Upper lobe of left lung (tissue), 6 donors: ENCODE data around the gene BANP. TPM values are rescaled to one million over a fixed set of nuclear protein-coding genes. Genes with fewer than 3 reads are reported as not detected.
A peak's percentile ranks its signal among the peaks of the same experiment; 100 is the strongest.
"Not testable (repeated sequence)": the region's sequence is repeated elsewhere in the genome, so short reads cannot be mapped to it uniquely, and the experiment has no call there.

Source experiments
- ATAC-seq, 2 donors: fragments of 200-7000 bp; cut with Tn5 transposase; one replicate each; pipeline ENCODE4 v1.9.1; 2022; ENCODE audit warnings: mild to moderate bottlenecking in 2 of 2, moderate library complexity in 2 of 2; ENCODE audit not compliant: low FRiP score in 2 of 2
- DNase-seq, 2 donors: peaks; one replicate each; pipeline ENCODE4 v3.0.0-alpha.2; 2019 to 2020
- H3K27ac ChIP-seq, 4 donors: fragments of 200-600 bp; sonication (generic); one replicate each; pipeline ENCODE4 v1.5.1; 2016 to 2019
- H3K27me3 ChIP-seq, 4 donors: fragments of 200-600 bp; sonication (generic); one replicate each; pipeline ENCODE4 v1.5.1; 2017 to 2019
- H3K36me3 ChIP-seq, 4 donors: fragments of 200-600 bp; sonication (generic); one replicate each; pipeline ENCODE4 v1.5.1; 2016 to 2019
- H3K4me1 ChIP-seq, 4 donors: fragments of 200-600 bp; sonication (generic); one replicate each; pipeline ENCODE4 v1.5.1; 2018 to 2019
- H3K4me3 ChIP-seq, 4 donors: fragments of 200-600 bp; sonication (generic); one replicate each; pipeline ENCODE4 v1.5.1; 2017 to 2019; ENCODE audit warnings: mild to moderate bottlenecking in 2 of 4, moderate library complexity in 1 of 4
- H3K9me3 ChIP-seq, 4 donors: fragments of 200-600 bp; sonication (generic); one replicate each; pipeline ENCODE4 v1.5.1; 2018 to 2019
- EP300 ChIP-seq, 4 donors: sonication (generic); formaldehyde crosslinking; IDR thresholded peaks; one replicate each; pipeline ENCODE4 v1.5.1; 2017; ENCODE audit warnings: antibody characterized with exemption in 4 of 4, control low read depth in 2 of 4
- POLR2A ChIP-seq, 4 donors: fragments of 450-650 bp; IDR thresholded peaks; one replicate each; pipeline ENCODE4 v1.5.1; 2016 to 2017; ENCODE audit warnings: antibody characterized with exemption in 4 of 4, mild to moderate bottlenecking in 2 of 4
- POLR2AphosphoS5 ChIP-seq, 2 donors: sonication (generic); formaldehyde crosslinking; IDR thresholded peaks; one replicate each; pipeline ENCODE4 v1.5.1; 2017; ENCODE audit warnings: antibody characterized with exemption in 2 of 2
- WGBS, 2 donors: methylation state at CpG; one replicate each; pipeline ENCODE4 v1.1.5; 2017 to 2018; 5-methylcytosine and 5-hydroxymethylcytosine counted together
- total RNA-seq, 6 donors: library from RNA; depleted of rRNA in 4 of 6; stranded (reverse); fragments of >200 nt in 4 of 6; gene quantifications; one replicate each; pipeline versions ENCODE4 v1.1.0 to v1.2.1, GENCODE V29; 2016 to 2021
- TF ChIP-seq, protein P1 (sequence below), 6 experiments: fragments of 450-650 bp in 4 of 6; fragments of 200-600 bp in 2 of 6; sonication (generic) in 2 of 6; IDR thresholded peaks; one replicate each; pipeline ENCODE4 v1.5.1; 2016 to 2019; ENCODE audit warnings: antibody characterized with exemption in 6 of 6
- donor health status: DM: no; HTN: no; CAD: no; lungs with moderate emphysema.
- donor health status: DM: no; HTN: yes; CAD: no; lungs with severe emphysema.

Gene BANP
- total RNA-seq, 6 donors from 2014 or later, result 15.2 to 47.1 (median 24.4) TPM

DNA sequence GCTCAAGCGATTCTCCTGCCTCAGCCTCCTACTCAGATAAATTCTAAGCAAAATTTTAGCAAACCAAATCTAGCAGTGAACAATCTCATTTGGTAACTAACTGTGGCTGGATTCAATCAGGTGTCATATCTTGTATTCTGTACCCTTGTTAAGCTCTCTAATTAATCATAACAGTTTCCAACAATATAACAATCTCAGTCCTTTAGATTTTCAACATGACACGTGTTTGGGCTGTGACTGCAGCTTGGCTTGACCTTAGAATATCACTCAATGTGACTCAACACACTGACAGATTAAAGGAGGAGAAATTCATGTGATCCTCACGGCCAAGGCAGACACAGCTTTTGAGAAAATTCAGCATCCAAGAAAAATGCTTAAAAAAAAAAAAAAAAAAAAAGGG is 133.6 kb downstream of the BANP start:
- ATAC-seq (peak in 1 of 2 donors; percentile 26), DNase-seq (no peak)
- no peak overlapping the region for H3K27ac ChIP-seq
- no peaks in the 10 kb centered on the region for H3K4me1 ChIP-seq
- TF ChIP-seq, protein P1, sequence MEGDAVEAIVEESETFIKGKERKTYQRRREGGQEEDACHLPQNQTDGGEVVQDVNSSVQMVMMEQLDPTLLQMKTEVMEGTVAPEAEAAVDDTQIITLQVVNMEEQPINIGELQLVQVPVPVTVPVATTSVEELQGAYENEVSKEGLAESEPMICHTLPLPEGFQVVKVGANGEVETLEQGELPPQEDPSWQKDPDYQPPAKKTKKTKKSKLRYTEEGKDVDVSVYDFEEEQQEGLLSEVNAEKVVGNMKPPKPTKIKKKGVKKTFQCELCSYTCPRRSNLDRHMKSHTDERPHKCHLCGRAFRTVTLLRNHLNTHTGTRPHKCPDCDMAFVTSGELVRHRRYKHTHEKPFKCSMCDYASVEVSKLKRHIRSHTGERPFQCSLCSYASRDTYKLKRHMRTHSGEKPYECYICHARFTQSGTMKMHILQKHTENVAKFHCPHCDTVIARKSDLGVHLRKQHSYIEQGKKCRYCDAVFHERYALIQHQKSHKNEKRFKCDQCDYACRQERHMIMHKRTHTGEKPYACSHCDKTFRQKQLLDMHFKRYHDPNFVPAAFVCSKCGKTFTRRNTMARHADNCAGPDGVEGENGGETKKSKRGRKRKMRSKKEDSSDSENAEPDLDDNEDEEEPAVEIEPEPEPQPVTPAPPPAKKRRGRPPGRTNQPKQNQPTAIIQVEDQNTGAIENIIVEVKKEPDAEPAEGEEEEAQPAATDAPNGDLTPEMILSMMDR (IDR thresholded peaks at IDR 0.05), result no peak
- no peak for TF ChIP-seq POLR2AphosphoS5 (IDR thresholded peaks at IDR 0.05)
- TF ChIP-seq EP300 (IDR thresholded peaks at IDR 0.05), result no peak
- no peak for TF ChIP-seq POLR2A (IDR thresholded peaks at IDR 0.05)
- no peaks in the 10 kb centered on the region for H3K9me3 ChIP-seq
- H3K4me3 ChIP-seq, result no peak overlapping the region
- 66 to 76% methylated on average over 3 of the region's 3 CpGs for WGBS, 2 donors
- no peaks in the 10 kb centered on the region for H3K27me3 ChIP-seq
- H3K36me3 ChIP-seq, result peaks cover 0 to 10% (median 4%) of the 10 kb centered on the region in 4 donors

DNA sequence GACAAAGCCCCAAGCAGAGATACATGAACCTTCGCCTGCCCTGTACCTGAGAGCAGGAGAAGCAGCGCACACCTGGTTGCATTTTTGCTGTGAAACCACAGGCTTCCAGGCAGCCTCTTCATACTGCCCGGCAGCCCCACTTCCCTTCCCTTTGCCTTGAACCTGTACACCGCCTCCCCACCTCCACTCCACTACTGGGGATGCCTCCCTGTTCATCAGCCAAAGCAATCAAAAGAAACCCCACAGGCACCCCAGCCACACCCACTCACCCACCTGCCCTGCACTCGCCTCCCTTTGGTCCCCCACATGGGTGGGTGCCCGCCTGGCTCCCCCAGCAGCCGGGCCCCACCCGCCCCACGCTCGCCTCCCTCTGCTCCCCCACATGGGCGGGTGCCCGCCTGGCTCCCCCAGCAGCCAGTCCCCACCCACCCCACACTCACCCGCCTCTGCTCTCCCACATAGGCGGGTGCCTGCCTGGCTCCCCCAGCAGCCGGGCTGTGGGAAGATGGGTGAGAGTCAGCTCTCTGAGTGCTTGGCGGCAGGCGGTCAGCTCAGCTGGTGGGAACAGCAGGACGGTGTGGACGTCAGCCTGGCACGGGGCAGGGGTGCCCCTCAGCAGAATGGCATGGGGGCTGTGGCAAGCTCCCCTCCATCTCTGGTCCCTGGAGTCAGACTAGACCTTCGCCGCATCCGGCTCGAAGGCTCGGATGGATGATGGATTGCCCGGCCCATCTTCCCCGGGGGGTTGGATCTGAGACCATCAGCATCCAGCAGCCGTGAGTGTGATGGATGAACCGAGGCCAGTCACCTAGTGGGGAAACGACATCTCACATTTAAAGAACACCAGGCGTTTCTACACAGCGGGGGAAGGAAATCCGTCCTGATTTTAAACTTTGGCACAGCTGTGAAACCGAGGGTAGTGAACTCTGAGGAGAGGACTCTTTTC is 135.6 kb downstream of the BANP start:
- no peak overlapping the region for H3K4me3 ChIP-seq
- DNase-seq (no peak), ATAC-seq (peak in 1 of 2 donors; percentile 15)
- H3K4me1 ChIP-seq, result peaks cover 0 to 5% (median 3%) of the 10 kb centered on the region in 4 donors
- H3K9me3 ChIP-seq, result no peaks in the 10 kb centered on the region
- H3K27me3 ChIP-seq, result no peaks in the 10 kb centered on the region
- H3K27ac ChIP-seq, result no peak overlapping the region
- H3K36me3 ChIP-seq, result peaks cover 0 to 10% (median 4%) of the 10 kb centered on the region in 4 donors
- 66 to 77% methylated on average over 23 to 29 of the region's 34 CpGs for WGBS, 2 donors
- TF ChIP-seq EP300 (IDR thresholded peaks at IDR 0.05), result no peak
- TF ChIP-seq POLR2A (IDR thresholded peaks at IDR 0.05), result no peak
- no peak for TF ChIP-seq POLR2AphosphoS5 (IDR thresholded peaks at IDR 0.05)
- TF ChIP-seq, protein P1 (IDR thresholded peaks at IDR 0.05), result no peak

DNA sequence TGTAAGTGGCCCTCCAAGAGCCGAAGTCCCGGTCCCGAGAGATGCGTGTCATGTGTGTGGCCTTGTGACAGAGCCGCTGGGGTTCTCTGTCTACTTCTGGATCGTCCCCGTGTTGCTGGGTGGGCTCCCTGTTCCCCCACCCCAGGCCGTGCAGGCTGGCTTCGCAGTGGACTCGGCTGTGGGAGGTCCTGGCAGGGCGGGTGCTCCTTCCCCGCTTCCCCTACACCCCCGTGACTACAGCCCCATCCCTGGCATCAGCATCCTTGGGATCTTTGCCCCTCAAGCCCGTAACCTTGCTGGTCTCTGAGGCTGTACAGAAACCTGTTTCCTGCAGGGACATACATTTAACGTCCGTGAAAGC is 136.3 kb downstream of the BANP start:
- Histone ChIP-seq H3K9me3 (no peaks in the 10 kb centered on the region), H3K27me3 (no peaks in the 10 kb centered on the region), H3K4me3 (no peak overlapping the region), H3K36me3 (peaks cover 0 to 7% (median 3%) of the 10 kb centered on the region in 4 donors), H3K27ac (no peak overlapping the region), H3K4me1 (peaks cover 0 to 5% (median 3%) of the 10 kb centered on the region in 4 donors)
- DNase-seq, result no peak
- TF ChIP-seq POLR2A (IDR thresholded peaks at IDR 0.05), result no peak
- no peak for TF ChIP-seq POLR2AphosphoS5 (IDR thresholded peaks at IDR 0.05)
- TF ChIP-seq, protein P1 (IDR thresholded peaks at IDR 0.05), result no peak
- TF ChIP-seq EP300 (IDR thresholded peaks at IDR 0.05), result no peak
- WGBS, 2 donors, result 85 to 87% methylated on average over 15 to 16 of the region's 16 CpGs
- no peak for ATAC-seq

DNA sequence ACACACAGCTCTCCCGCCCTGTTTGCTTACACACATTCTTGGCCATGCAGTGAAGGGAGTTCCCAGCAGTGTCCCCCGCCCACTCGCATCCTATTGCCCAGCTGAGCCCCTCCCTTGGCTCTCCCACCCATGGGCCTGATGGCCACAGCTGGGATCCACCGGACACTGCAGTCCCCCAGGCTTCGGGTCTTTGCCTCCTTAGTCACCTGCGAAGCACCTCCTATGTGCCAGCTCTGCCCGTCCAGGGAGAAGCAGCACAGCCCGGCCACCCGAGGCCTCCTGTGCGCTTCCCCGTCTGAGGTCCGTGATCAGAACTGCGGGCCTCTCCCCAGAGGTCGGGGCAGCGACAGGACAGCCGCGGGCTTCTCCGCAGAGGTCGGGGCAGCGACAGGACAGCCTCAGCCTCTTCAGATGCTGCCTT is 136.9 kb downstream of the BANP start:
- peak; percentile 6 to 70 for ATAC-seq
- no peak for DNase-seq
- Histone ChIP-seq H3K4me3 (no peak overlapping the region), H3K9me3 (no peaks in the 10 kb centered on the region), H3K4me1 (peaks cover 0 to 5% (median 3%) of the 10 kb centered on the region in 4 donors), H3K27me3 (no peaks in the 10 kb centered on the region), H3K36me3 (peaks cover 0 to under 1% (median 0%) of the 10 kb centered on the region in 4 donors), H3K27ac (no peak overlapping the region)
- TF ChIP-seq POLR2AphosphoS5 (IDR thresholded peaks at IDR 0.05) (no peak), EP300 (IDR thresholded peaks at IDR 0.05) (no peak), POLR2A (IDR thresholded peaks at IDR 0.05) (no peak)
- TF ChIP-seq, protein P1 (IDR thresholded peaks at IDR 0.05), result no peak
- WGBS, 2 donors, result 63 to 84% methylated on average over 9 to 20 of the region's 20 CpGs

DNA sequence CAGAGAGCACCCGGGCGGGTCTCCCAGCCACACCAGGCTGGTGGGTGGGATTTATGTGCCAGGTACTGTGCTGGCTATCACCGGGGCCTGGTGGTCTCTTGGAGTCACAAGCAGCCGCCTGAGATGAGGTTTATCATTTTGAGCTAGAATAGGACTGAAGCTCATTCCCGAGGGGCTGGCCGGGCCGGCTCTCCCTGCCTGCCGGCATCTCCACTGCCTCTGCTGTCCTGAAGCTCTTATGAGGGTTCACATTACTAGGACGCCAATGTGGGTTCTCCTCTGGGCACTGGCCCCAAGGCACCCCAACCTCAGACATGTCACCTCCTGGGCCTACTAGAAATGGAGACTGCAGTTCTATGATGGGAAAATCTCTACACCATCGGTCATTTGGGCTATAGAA is 137.4 kb downstream of the BANP start:
- H3K4me1 ChIP-seq, H3K9me3 ChIP-seq, H3K27ac ChIP-seq, H3K27me3 ChIP-seq, H3K4me3 ChIP-seq, DNase-seq, ATAC-seq, H3K36me3 ChIP-seq: not testable (repeated sequence)
- 73 to 80% methylated on average over 9 to 10 of the region's 10 CpGs for WGBS, 2 donors

DNA sequence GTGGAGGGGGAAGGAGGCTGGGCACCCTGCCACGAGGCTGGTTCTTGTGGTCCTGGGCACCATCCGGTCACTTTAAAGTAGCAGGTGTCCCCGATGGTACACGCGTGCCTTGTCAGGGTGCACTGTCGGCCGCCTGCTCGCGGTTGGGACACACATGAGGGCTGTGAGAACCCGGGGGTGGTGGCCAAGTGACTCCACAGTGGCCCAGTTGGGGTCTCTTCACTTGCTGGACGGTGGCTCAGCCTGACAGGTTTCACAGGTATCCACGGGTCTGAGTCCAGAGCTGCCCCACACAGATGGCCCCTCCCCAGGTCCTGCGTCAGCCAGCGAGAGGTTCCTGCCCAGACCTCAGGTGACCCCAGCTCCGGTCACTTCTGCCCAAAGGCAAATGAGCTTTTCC is 137.8 kb downstream of the BANP start:
- 63 to 76% methylated on average over 6 to 15 of the region's 15 CpGs for WGBS, 2 donors
- not testable (repeated sequence) for H3K36me3 ChIP-seq, H3K9me3 ChIP-seq, H3K27ac ChIP-seq, H3K27me3 ChIP-seq, H3K4me3 ChIP-seq, H3K4me1 ChIP-seq, DNase-seq, ATAC-seq

DNA sequence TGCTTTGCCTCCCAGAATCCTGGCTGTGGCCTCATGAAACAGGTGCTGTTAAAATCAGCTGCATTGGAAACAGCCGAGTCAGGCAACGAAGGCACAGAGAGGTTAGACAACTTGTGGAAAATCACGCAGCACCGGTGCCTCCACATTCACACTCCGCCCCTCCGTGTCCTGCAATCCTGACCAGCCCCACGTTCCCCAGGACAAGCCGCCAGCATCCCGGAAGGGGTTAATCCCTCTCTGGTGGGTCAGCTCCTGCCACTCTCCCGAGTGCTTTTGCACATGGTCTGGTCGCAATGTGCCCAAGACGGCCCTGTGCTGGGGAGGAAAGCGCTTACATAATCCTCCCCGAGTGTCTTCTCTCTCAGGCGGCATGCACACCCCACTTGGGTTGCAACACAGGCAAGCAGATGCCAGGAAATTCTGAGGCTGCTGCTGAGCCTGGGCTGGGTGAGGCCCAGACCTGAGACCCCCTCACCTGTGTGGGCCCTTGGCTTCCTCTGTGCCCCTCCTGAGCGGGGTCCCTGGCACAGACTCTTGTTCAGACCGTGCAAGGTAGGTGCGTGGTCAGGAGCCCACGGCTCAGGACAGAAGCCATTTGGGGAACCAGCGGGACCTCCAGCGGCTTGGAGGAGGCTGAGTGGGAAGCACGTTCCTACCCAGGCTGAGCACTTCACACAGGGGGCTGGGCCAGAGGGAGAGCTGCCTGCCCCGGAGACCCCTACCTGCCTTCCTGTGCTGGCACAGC is 138.6 kb downstream of the BANP start:
- not testable (repeated sequence) for H3K27ac ChIP-seq, H3K9me3 ChIP-seq, H3K36me3 ChIP-seq, H3K27me3 ChIP-seq, H3K4me3 ChIP-seq, H3K4me1 ChIP-seq
- DNase-seq (peak in 1 of 2 donors; percentile 32), ATAC-seq (peak in 1 of 2 donors; percentile 46)
- 64 to 66% methylated on average over 14 to 19 of the region's 23 CpGs for WGBS, 2 donors
